ENCODE results near the gene ZNF184.

GRCh38 chr6:27422651-27423332 is 50.1 kb downstream of the ZNF184 start:
- TF ChIP-seq, protein P1, sequence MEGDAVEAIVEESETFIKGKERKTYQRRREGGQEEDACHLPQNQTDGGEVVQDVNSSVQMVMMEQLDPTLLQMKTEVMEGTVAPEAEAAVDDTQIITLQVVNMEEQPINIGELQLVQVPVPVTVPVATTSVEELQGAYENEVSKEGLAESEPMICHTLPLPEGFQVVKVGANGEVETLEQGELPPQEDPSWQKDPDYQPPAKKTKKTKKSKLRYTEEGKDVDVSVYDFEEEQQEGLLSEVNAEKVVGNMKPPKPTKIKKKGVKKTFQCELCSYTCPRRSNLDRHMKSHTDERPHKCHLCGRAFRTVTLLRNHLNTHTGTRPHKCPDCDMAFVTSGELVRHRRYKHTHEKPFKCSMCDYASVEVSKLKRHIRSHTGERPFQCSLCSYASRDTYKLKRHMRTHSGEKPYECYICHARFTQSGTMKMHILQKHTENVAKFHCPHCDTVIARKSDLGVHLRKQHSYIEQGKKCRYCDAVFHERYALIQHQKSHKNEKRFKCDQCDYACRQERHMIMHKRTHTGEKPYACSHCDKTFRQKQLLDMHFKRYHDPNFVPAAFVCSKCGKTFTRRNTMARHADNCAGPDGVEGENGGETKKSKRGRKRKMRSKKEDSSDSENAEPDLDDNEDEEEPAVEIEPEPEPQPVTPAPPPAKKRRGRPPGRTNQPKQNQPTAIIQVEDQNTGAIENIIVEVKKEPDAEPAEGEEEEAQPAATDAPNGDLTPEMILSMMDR (conservative IDR thresholded peaks at IDR 0.05; ENCODE audit: low read length) = no peak
- no peak for TF ChIP-seq EZH2phosphoT487 (IDR thresholded peaks at IDR 0.05; ENCODE audit: borderline replicate concordance, low read depth, low read length)

Measured in OCI-LY7 (cell line).